ENCODE data around the gene TLX1. TPM values are rescaled to one million over a fixed set of nuclear protein-coding genes. Genes with fewer than 3 reads are reported as not detected.

The TLX1 gene
- total RNA-seq, 4 donors from 2014 or later = not detected

DNA sequence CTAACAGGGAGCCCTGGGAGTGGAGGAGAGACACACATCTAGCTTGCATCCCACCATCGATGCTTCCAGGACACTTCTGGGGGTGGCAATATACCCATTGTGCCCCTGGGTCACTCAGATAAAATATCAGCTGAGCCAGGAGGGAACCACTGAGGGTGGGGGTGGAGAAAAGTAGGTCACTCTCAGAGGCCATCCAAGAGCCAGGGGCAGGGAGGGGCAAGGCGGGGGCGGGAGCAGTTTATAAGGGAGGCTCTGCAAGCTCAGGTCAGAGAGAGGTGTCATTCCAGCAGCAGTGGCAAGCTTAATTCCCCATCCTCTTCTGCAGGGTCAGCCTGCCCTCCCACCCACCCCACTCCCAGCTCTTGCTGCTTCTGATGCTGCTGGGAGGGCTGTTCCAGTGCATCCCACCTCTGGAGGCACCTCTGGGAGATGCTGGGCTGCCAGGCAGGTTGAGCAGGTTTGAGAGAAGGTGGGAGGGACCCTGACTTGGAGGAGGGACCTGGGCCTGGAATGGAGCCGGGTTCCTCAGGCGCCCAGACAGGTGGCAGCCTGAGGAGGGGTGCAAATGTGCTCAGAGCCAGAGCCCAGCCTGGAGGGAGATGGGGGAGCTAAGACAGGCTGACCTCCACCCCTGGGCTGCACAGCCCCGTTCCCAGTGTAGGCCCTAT is 20.1 kb upstream of the TLX1 start:
- H3K4me3 ChIP-seq = no peak overlapping the region
- 29 to 79% methylated on average over 2 to 3 of the region's 6 CpGs for WGBS, 2 donors
- no peaks in the 10 kb centered on the region for H3K36me3 ChIP-seq
- intact Hi-C loops (cut with DNase I) = no loop called here
- H3K27me3 ChIP-seq = peaks cover 0 to 89% (median 0%) of the 10 kb centered on the region in 4 donors
- DNase-seq = no peak
- no peak overlapping the region for H3K27ac ChIP-seq
- no peak for TF ChIP-seq POLR2A (IDR thresholded peaks at IDR 0.05)
- TF ChIP-seq, protein P1, sequence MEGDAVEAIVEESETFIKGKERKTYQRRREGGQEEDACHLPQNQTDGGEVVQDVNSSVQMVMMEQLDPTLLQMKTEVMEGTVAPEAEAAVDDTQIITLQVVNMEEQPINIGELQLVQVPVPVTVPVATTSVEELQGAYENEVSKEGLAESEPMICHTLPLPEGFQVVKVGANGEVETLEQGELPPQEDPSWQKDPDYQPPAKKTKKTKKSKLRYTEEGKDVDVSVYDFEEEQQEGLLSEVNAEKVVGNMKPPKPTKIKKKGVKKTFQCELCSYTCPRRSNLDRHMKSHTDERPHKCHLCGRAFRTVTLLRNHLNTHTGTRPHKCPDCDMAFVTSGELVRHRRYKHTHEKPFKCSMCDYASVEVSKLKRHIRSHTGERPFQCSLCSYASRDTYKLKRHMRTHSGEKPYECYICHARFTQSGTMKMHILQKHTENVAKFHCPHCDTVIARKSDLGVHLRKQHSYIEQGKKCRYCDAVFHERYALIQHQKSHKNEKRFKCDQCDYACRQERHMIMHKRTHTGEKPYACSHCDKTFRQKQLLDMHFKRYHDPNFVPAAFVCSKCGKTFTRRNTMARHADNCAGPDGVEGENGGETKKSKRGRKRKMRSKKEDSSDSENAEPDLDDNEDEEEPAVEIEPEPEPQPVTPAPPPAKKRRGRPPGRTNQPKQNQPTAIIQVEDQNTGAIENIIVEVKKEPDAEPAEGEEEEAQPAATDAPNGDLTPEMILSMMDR (IDR thresholded peaks at IDR 0.05) = no peak
- H3K4me1 ChIP-seq = no peaks in the 10 kb centered on the region
- H3K9me3 ChIP-seq = no peaks in the 10 kb centered on the region

DNA sequence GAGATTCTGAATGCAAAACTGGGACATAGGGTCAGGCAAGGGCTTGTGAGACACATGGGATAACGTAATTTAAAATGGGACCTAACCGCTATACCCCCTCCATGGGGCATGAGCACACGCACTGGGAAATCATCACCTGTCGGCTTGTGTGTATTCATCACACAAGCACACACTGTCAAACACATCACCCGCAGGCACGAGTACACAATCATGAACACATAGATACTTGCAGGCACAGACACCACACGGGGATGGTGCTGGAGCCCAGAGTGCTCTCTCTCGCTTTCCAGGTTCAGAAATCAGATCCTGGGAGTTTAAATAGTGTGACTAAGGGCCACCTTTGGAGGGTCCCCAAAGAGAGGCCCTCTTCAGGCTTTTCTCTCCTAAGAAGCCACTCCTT is 19.6 kb upstream of the TLX1 start:
- Histone ChIP-seq H3K36me3 (no peaks in the 10 kb centered on the region), H3K9me3 (no peaks in the 10 kb centered on the region), H3K4me3 (no peak overlapping the region), H3K4me1 (no peaks in the 10 kb centered on the region), H3K27me3 (peaks cover 0 to 94% (median 0%) of the 10 kb centered on the region in 4 donors), H3K27ac (no peak overlapping the region)
- TF ChIP-seq, protein P1 (IDR thresholded peaks at IDR 0.05) = no peak
- TF ChIP-seq POLR2A (IDR thresholded peaks at IDR 0.05) = no peak
- DNase-seq = no peak
- 45 to 66% methylated on average over 8 of the region's 8 CpGs for WGBS, 2 donors
- intact Hi-C loops (cut with DNase I) = no loop called here

- WGBS, 2 donors = 12 to 36% methylated on average over 6 to 11 of the region's 12 CpGs
- H3K4me1 ChIP-seq = no peaks in the 10 kb centered on the region
- peaks cover 0 to 98% (median 0%) of the 10 kb centered on the region in 4 donors for H3K27me3 ChIP-seq
- H3K36me3 ChIP-seq = no peaks in the 10 kb centered on the region
- TF ChIP-seq, protein P1 (IDR thresholded peaks at IDR 0.05) = no peak
- TF ChIP-seq POLR2A (IDR thresholded peaks at IDR 0.05) = no peak
- H3K27ac ChIP-seq = no peak overlapping the region
- no peak overlapping the region for H3K4me3 ChIP-seq
- no peak for DNase-seq
- intact Hi-C loops (cut with DNase I) = no loop called here
- no peaks in the 10 kb centered on the region for H3K9me3 ChIP-seq
Observed at GRCh38 chr10:101112799-101113594, 18.1 kb upstream of the TLX1 start.

DNA sequence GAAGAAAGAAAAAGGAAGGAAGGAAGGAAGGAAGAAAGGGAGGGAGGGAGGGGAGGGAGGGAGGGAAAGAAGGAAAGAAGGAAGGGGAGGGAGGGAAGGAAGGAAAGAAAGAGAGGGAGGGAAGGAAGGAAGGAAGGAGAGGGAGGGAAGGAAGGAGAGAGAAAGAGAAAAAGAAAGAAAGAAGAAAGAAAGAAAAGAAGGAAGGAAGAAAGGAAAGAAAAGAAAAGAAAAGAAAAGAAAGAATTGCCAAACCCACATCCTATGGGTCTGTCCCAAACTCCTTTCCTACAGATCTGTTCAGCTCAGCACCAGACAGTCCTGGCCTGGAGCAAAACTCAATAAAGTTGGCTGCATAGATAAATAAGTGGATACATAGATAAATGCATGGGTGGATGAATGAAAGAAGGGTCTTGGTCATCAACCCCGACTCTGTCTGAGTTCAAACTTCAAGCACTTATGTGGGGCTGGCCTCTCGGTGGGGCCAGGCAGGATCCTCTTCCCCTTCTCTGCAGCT is 17.2 kb upstream of the TLX1 start:
- Histone ChIP-seq H3K27me3 (peaks cover 0 to 98% (median 0%) of the 10 kb centered on the region in 4 donors), H3K4me3 (no peak overlapping the region), H3K4me1 (no peaks in the 10 kb centered on the region), H3K36me3 (no peaks in the 10 kb centered on the region), H3K27ac (no peak overlapping the region), H3K9me3 (no peaks in the 10 kb centered on the region)
- no peak for DNase-seq
- intact Hi-C loops (cut with DNase I) = no loop called here
- 46 to 58% methylated on average over 2 of the region's 2 CpGs for WGBS, 2 donors
- TF ChIP-seq POLR2A (IDR thresholded peaks at IDR 0.05) = no peak
- TF ChIP-seq, protein P1 (IDR thresholded peaks at IDR 0.05) = no peak

- WGBS, 2 donors = 8 to 18% methylated on average over 2 of the region's 2 CpGs
- TF ChIP-seq POLR2A (IDR thresholded peaks at IDR 0.05) = no peak
- TF ChIP-seq, protein P1 (IDR thresholded peaks at IDR 0.05) = no peak
- peaks cover 0 to 96% (median 2%) of the 10 kb centered on the region in 4 donors for H3K27me3 ChIP-seq
Observed at GRCh38 chr10:101114646-101115045, 16.5 kb upstream of the TLX1 start.

More at GRCh38 chr10:101114646-101115045, 16.5 kb upstream of the TLX1 start:
- DNase-seq = no peak
- intact Hi-C loops (cut with DNase I) = no loop called here
- H3K9me3 ChIP-seq = no peaks in the 10 kb centered on the region
- no peak overlapping the region for H3K27ac ChIP-seq
- H3K36me3 ChIP-seq = no peaks in the 10 kb centered on the region
- H3K4me3 ChIP-seq = no peak overlapping the region
- no peaks in the 10 kb centered on the region for H3K4me1 ChIP-seq

Data from esophagus squamous epithelium (tissue), 5 donors.